Measurements from ENCODE around the gene RYR1.

DNA sequence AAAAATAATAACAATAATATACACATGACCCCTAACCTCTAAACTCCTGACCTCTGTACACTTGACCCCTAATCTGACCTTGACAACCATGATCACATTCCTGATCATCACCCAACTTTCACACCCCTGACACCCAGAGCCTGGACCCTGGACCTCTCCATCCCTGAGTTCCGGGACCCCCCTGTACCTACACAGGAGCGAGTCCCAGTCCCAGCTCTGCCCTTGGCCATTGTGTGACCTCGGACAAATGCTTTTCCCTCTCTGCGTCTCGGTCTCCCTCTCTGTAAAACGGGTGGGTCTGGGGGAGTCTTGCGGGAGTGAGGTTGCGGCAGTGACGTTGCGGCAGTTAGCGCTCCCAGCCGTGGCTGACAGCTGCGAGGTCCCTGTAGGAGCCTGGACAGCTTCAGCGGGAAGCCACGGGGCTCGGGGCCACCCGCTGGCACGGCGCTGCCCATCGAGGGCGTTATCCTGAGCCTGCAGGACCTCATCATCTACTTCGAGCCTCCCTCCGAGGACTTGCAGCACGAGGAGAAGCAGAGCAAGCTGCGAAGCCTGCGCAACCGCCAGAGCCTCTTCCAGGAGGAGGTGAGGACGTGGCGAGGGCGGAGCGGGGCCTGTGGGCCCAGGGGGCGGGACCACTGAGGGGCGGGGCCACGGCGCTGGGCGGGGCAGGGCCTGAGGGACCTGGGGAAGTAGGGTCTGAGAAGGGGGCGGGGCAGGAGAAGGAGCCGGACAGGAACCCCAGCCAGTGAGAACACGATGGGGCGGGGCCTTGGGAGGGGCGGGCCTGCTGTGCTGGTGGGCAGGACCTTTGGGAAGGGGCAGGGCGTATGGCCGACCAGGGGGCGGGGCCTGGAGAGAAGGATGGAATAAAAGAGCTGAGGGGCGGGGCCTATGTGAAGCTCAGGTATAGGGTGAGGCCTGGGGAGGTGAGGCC is 19.2 kb downstream of the RYR1 start:
- TF ChIP-seq EZH2 (IDR thresholded peaks at IDR 0.05; ENCODE audit: insufficient read depth, poor library complexity, severe bottlenecking) = no peak
- no peak for TF ChIP-seq EZH2phosphoT487 (IDR thresholded peaks at IDR 0.05; ENCODE audit: insufficient read depth, low read depth)

All from GM23248 (cell line).